Type B pancreatic cell (in vitro differentiated cells): ENCODE data around the gene SIPA1L3. TPM values are rescaled to one million over a fixed set of nuclear protein-coding genes. Genes with fewer than 3 reads are reported as not detected.

ENCODE experiments used
- DNase-seq: peaks from one replicate; pipeline ENCODE4 v3.0.0; 2021; ENCODE audit warnings: mixed read lengths; ENCODE audit not compliant: unreplicated experiment; ENCODE audit errors: extremely low spot score
- H3K27ac Mint-ChIP-seq: 2 replicates; pipeline ENCODE4 v1.8.0; 2021; ENCODE audit warnings: mild to moderate bottlenecking, mixed read lengths
- H3K27me3 Mint-ChIP-seq: 2 replicates; pipeline ENCODE4 v1.8.0; 2021; ENCODE audit warnings: mixed read lengths
- H3K36me3 Mint-ChIP-seq: 2 replicates; pipeline ENCODE4 v1.8.0; 2021; ENCODE audit warnings: mixed read lengths
- H3K4me1 Mint-ChIP-seq: one replicate; pipeline ENCODE4 v1.8.0; 2021; ENCODE audit warnings: mixed read lengths; ENCODE audit not compliant: unreplicated experiment
- H3K4me3 Mint-ChIP-seq: 2 replicates; pipeline ENCODE4 v1.8.0; 2021; ENCODE audit warnings: mild to moderate bottlenecking, mixed read lengths
- H3K9me3 Mint-ChIP-seq: 2 replicates; pipeline ENCODE4 v1.8.0; 2021; ENCODE audit warnings: mixed read lengths
- total RNA-seq: library from RNA; stranded (reverse); gene quantifications from 2 replicates; pipeline ENCODE4 v1.2.1, GENCODE V29; 2021; ENCODE audit warnings: low replicate concordance
- TF ChIP-seq, protein P1 (sequence below): fragments of 200-600 bp; sonication (generic); conservative IDR thresholded peaks from 2 replicates; pipeline ENCODE4 v1.5.0; 2021; ENCODE audit warnings: antibody characterized with exemption, mild to moderate bottlenecking

Gene SIPA1L3
- total RNA-seq, 1 donor from 2014 or later: 53.7 TPM

GRCh38 chr19:38003438-38004185, 96.6 kb downstream of the SIPA1L3 start:
- H3K27me3 Mint-ChIP-seq: no peaks in the 10 kb centered on the region
- H3K9me3 Mint-ChIP-seq: no peaks in the 10 kb centered on the region
- H3K4me3 Mint-ChIP-seq: no peak overlapping the region
- TF ChIP-seq, protein P1, sequence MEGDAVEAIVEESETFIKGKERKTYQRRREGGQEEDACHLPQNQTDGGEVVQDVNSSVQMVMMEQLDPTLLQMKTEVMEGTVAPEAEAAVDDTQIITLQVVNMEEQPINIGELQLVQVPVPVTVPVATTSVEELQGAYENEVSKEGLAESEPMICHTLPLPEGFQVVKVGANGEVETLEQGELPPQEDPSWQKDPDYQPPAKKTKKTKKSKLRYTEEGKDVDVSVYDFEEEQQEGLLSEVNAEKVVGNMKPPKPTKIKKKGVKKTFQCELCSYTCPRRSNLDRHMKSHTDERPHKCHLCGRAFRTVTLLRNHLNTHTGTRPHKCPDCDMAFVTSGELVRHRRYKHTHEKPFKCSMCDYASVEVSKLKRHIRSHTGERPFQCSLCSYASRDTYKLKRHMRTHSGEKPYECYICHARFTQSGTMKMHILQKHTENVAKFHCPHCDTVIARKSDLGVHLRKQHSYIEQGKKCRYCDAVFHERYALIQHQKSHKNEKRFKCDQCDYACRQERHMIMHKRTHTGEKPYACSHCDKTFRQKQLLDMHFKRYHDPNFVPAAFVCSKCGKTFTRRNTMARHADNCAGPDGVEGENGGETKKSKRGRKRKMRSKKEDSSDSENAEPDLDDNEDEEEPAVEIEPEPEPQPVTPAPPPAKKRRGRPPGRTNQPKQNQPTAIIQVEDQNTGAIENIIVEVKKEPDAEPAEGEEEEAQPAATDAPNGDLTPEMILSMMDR: no peak
- H3K27ac Mint-ChIP-seq: no peak overlapping the region
- peaks cover 4% of the 10 kb centered on the region for H3K36me3 Mint-ChIP-seq
- DNase-seq: no peak
- peaks cover 12% of the 10 kb centered on the region for H3K4me1 Mint-ChIP-seq

DNA sequence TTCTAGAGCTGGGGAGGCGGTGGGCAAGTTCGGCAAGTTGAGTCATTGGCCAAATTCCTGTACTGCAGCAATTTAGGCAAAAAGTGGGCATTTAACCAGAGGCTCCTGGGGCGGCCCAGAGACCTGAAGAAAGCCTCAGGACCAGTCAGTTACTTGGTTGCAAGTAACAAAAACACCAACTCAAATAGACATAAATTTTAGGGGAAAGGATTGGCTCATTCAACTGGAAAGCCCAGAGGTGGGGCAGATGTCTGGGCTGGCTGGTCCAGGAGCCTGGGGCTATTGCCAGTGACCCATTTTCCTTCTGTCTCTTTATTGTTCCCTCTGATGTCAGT, 97.1 kb downstream of the SIPA1L3 start:
- H3K4me1 Mint-ChIP-seq: peaks cover 12% of the 10 kb centered on the region
- no peaks in the 10 kb centered on the region for H3K27me3 Mint-ChIP-seq
- H3K4me3 Mint-ChIP-seq: no peak overlapping the region
- H3K27ac Mint-ChIP-seq: no peak overlapping the region
- DNase-seq: no peak
- H3K9me3 Mint-ChIP-seq: no peaks in the 10 kb centered on the region
- H3K36me3 Mint-ChIP-seq: peaks cover 4% of the 10 kb centered on the region
- TF ChIP-seq, protein P1: no peak

- peak; percentile 72 for DNase-seq
- Mint-ChIP-seq H3K27ac (no peak overlapping the region), H3K9me3 (no peaks in the 10 kb centered on the region), H3K4me3 (no peak overlapping the region), H3K4me1 (peaks cover 12% of the 10 kb centered on the region), H3K27me3 (no peaks in the 10 kb centered on the region), H3K36me3 (peaks cover 4% of the 10 kb centered on the region)
- TF ChIP-seq, protein P1: no peak
Measured at GRCh38 chr19:38004521-38005223, 97.7 kb downstream of the SIPA1L3 start.

DNA sequence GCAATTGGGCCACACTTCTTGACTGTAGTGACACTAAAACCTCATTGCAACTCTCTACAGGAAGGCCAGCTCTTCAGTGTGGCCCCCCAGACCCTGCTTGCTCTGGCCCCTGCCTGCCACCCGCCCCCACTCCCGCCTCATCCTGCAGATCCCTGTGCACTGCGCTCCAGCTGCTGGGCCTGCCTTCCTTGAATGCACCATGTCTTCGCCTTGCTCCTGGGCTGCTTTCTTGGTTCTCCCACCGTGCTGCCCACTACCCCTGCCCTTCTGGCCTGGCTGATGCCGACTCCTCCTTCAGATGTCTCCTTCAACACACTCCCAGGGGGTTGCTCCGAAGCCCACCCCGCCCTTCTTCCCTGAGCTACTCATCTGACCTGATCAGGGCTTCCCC, 98.2 kb downstream of the SIPA1L3 start:
- H3K9me3 Mint-ChIP-seq: no peaks in the 10 kb centered on the region
- H3K27ac Mint-ChIP-seq: no peak overlapping the region
- no peak overlapping the region for H3K4me3 Mint-ChIP-seq
- peaks cover 4% of the 10 kb centered on the region for H3K36me3 Mint-ChIP-seq
- no peaks in the 10 kb centered on the region for H3K27me3 Mint-ChIP-seq
- peaks cover 12% of the 10 kb centered on the region for H3K4me1 Mint-ChIP-seq
- DNase-seq: no peak
- TF ChIP-seq, protein P1: no peak

GRCh38 chr19:38006361-38007045, 99.5 kb downstream of the SIPA1L3 start:
- TF ChIP-seq, protein P1: no peak
- Mint-ChIP-seq H3K4me3 (no peak overlapping the region), H3K36me3 (peaks cover 6% of the 10 kb centered on the region), H3K4me1 (peaks cover 14% of the 10 kb centered on the region), H3K9me3 (no peaks in the 10 kb centered on the region), H3K27ac (peak overlapping the region; percentile 19), H3K27me3 (no peaks in the 10 kb centered on the region)
- no peak for DNase-seq
